Endothelial cell of umbilical vein (primary cell): ENCODE data around the gene SCAF11.

ENCODE experiments used
- EZH2 ChIP-seq: IDR thresholded peaks from 2 replicates; pipeline ENCODE4 v1.6.1; 2012; ENCODE audit warnings: borderline replicate concordance, low read depth, mild to moderate bottlenecking, moderate library complexity, low read length, inconsistent platforms; ENCODE audit not compliant: severe bottlenecking
- FOS ChIP-seq: IDR thresholded peaks from 2 replicates; pipeline ENCODE4 v1.6.1; 2011; ENCODE audit warnings: mild to moderate bottlenecking, low read length, moderate library complexity, borderline replicate concordance; ENCODE audit not compliant: insufficient read depth
- GATA2 ChIP-seq: IDR thresholded peaks from 2 replicates; pipeline ENCODE4 v1.7.0; 2011; ENCODE audit warnings: low read depth, mild to moderate bottlenecking, moderate library complexity, mixed read lengths, low read length; ENCODE audit not compliant: insufficient read length, insufficient read depth
- JUN ChIP-seq: IDR thresholded peaks from 2 replicates; pipeline ENCODE4 v1.6.1; 2011; ENCODE audit warnings: borderline replicate concordance, low read depth; ENCODE audit not compliant: insufficient read length, insufficient read depth
- MAX ChIP-seq: IDR thresholded peaks from 2 replicates; pipeline ENCODE4 v1.6.1; 2011; ENCODE audit not compliant: insufficient read depth, insufficient read length
- MYC ChIP-seq: IDR thresholded peaks from one replicate; pipeline ENCODE4 v1.6.1; 2011; ENCODE audit warnings: mild to moderate bottlenecking, low read depth, low read length
- POLR2A ChIP-seq: IDR thresholded peaks from 2 replicates; pipeline ENCODE4 v1.6.1; 2012; ENCODE audit warnings: low read depth, mild to moderate bottlenecking, control low read depth, low read length
- POLR2AphosphoS5 ChIP-seq: IDR thresholded peaks from 2 replicates; pipeline ENCODE4 v1.6.1; 2012; ENCODE audit warnings: low read depth, mild to moderate bottlenecking, control low read depth, low read length, moderate library complexity; ENCODE audit not compliant: insufficient read depth
- TF ChIP-seq, protein P1 (sequence below), 2 donors: IDR thresholded peaks; 1 replicate in 1 of 2; 2 replicates in 1 of 2; pipeline ENCODE4 v1.5.1; 2011; ENCODE audit warnings: low read length in 2 of 2, mild to moderate bottlenecking in 2 of 2, moderate library complexity in 2 of 2, control low read depth in 1 of 2, inconsistent platforms in 1 of 2, low read depth in 1 of 2; ENCODE audit not compliant: insufficient read depth in 1 of 2; ENCODE audit errors: extremely low read depth in 1 of 2

DNA sequence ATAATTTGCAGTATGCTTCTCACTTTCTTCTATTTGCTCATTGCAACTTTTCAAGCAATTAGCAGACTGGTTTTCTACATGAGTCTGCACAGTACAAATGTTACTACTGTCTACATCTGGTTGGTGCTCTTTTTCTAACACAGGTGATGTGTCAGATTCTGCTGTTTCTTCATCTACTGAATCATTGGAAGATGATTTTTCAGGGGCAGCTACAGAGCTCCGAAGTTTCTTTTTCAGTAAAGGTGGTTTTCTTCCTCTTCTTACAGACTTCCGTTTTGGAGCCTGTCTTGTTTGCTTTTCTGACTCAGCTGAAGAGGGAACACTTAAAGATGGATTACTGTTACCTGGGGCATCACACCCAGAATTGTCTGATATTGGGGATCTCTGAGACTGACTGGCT lies 62.1 kb downstream of the SCAF11 start:
- TF ChIP-seq, protein P1, sequence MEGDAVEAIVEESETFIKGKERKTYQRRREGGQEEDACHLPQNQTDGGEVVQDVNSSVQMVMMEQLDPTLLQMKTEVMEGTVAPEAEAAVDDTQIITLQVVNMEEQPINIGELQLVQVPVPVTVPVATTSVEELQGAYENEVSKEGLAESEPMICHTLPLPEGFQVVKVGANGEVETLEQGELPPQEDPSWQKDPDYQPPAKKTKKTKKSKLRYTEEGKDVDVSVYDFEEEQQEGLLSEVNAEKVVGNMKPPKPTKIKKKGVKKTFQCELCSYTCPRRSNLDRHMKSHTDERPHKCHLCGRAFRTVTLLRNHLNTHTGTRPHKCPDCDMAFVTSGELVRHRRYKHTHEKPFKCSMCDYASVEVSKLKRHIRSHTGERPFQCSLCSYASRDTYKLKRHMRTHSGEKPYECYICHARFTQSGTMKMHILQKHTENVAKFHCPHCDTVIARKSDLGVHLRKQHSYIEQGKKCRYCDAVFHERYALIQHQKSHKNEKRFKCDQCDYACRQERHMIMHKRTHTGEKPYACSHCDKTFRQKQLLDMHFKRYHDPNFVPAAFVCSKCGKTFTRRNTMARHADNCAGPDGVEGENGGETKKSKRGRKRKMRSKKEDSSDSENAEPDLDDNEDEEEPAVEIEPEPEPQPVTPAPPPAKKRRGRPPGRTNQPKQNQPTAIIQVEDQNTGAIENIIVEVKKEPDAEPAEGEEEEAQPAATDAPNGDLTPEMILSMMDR (IDR thresholded peaks at IDR 0.05; ENCODE audit: extremely low read depth in 1 of 2, insufficient read depth in 1 of 2, low read depth in 1 of 2, low read length in 2 of 2): no peak
- no peak for TF ChIP-seq POLR2A
- TF ChIP-seq POLR2AphosphoS5: no peak
- TF ChIP-seq MYC: no peak
- TF ChIP-seq EZH2: no peak
- no peak for TF ChIP-seq MAX
- no peak for TF ChIP-seq JUN
- no peak for TF ChIP-seq FOS
- no peak for TF ChIP-seq GATA2
